Measurements from ENCODE around the gene FLRT2.

The FLRT2 gene

DNA sequence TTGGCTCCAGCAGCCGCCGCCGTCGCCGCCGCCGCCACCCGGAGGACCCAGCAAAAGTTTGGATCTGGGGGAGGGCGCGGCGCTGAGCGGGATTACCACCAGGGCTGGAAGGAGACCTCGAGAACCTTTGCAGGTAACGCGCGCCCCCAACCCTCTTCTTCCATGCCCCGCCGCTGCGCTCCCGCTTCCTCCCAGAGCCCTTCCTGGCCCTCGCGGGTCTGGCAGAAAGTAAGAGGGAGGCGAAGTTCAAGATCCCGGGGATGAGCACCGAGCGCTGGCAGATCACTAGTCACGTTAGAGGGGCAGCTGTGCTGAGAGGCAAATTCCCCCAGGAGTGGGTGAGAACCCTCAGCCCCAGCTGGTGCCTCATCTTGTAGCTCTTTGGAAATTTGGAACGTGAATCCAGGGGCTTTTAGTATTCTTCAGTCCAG, 3.9 kb downstream of the FLRT2 start:
- Histone ChIP-seq H2AFZ (ENCODE audit: low read length) (no peak overlapping the region), H3K4me1 (ENCODE audit: insufficient read depth, low read length, severe bottlenecking) (no peaks in the 10 kb centered on the region), H4K20me1 (ENCODE audit: insufficient read depth, low read length) (no peaks in the 10 kb centered on the region), H3K4me2 (ENCODE audit: low read length) (no peak overlapping the region), H3K4me3 (ENCODE audit: low read depth, low read length, poor library complexity, severe bottlenecking) (no peak overlapping the region), H3K36me3 (ENCODE audit: insufficient read depth, low read length) (no peaks in the 10 kb centered on the region), H3K9me2 (ENCODE audit: low read depth, low read length) (no peaks in the 10 kb centered on the region), H3K27ac (ENCODE audit: low read depth, low read length, poor library complexity, severe bottlenecking) (no peak overlapping the region), H3K9ac (ENCODE audit: low read length) (no peak overlapping the region), H3K9me3 (ENCODE audit: low read length) (no peaks in the 10 kb centered on the region), H3K79me2 (ENCODE audit: insufficient read depth, low read length) (no peaks in the 10 kb centered on the region), H3K27me3 (ENCODE audit: insufficient read depth, low read length) (no peaks in the 10 kb centered on the region), H3F3A (ENCODE audit: insufficient read depth, low read length) (no peaks in the 10 kb centered on the region)
- TF ChIP-seq EZH2 (IDR thresholded peaks at IDR 0.05; ENCODE audit: borderline replicate concordance, low read length): no peak

- Histone ChIP-seq H2AFZ (ENCODE audit: low read length) (no peak overlapping the region), H3K4me1 (ENCODE audit: insufficient read depth, low read length, severe bottlenecking) (no peaks in the 10 kb centered on the region), H4K20me1 (ENCODE audit: insufficient read depth, low read length) (no peaks in the 10 kb centered on the region), H3K9ac (ENCODE audit: low read length) (no peak overlapping the region), H3K27ac (ENCODE audit: low read depth, low read length, poor library complexity, severe bottlenecking) (no peak overlapping the region), H3K79me2 (ENCODE audit: insufficient read depth, low read length) (no peaks in the 10 kb centered on the region), H3K4me2 (ENCODE audit: low read length) (no peak overlapping the region), H3K27me3 (ENCODE audit: insufficient read depth, low read length) (no peaks in the 10 kb centered on the region), H3K9me2 (ENCODE audit: low read depth, low read length) (no peaks in the 10 kb centered on the region), H3K4me3 (ENCODE audit: low read depth, low read length, poor library complexity, severe bottlenecking) (no peak overlapping the region), H3K9me3 (ENCODE audit: low read length) (no peaks in the 10 kb centered on the region), H3K36me3 (ENCODE audit: insufficient read depth, low read length) (no peaks in the 10 kb centered on the region), H3F3A (ENCODE audit: insufficient read depth, low read length) (no peaks in the 10 kb centered on the region)
- no peak for TF ChIP-seq EZH2 (IDR thresholded peaks at IDR 0.05; ENCODE audit: borderline replicate concordance, low read length)
- TF ChIP-seq, protein P1, sequence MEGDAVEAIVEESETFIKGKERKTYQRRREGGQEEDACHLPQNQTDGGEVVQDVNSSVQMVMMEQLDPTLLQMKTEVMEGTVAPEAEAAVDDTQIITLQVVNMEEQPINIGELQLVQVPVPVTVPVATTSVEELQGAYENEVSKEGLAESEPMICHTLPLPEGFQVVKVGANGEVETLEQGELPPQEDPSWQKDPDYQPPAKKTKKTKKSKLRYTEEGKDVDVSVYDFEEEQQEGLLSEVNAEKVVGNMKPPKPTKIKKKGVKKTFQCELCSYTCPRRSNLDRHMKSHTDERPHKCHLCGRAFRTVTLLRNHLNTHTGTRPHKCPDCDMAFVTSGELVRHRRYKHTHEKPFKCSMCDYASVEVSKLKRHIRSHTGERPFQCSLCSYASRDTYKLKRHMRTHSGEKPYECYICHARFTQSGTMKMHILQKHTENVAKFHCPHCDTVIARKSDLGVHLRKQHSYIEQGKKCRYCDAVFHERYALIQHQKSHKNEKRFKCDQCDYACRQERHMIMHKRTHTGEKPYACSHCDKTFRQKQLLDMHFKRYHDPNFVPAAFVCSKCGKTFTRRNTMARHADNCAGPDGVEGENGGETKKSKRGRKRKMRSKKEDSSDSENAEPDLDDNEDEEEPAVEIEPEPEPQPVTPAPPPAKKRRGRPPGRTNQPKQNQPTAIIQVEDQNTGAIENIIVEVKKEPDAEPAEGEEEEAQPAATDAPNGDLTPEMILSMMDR (IDR thresholded peaks at IDR 0.05; ENCODE audit: low read length): no peak
Observed at GRCh38 chr14:85534458-85535293, 4.7 kb downstream of the FLRT2 start.

GRCh38 chr14:85535321-85535720, 5.4 kb downstream of the FLRT2 start:
- Histone ChIP-seq H3K27ac (ENCODE audit: low read depth, low read length, poor library complexity, severe bottlenecking) (no peak overlapping the region), H3K36me3 (ENCODE audit: insufficient read depth, low read length) (no peaks in the 10 kb centered on the region), H3K9me2 (ENCODE audit: low read depth, low read length) (no peaks in the 10 kb centered on the region), H3K27me3 (ENCODE audit: insufficient read depth, low read length) (no peaks in the 10 kb centered on the region), H3F3A (ENCODE audit: insufficient read depth, low read length) (no peaks in the 10 kb centered on the region), H3K79me2 (ENCODE audit: insufficient read depth, low read length) (no peaks in the 10 kb centered on the region), H2AFZ (ENCODE audit: low read length) (no peak overlapping the region), H4K20me1 (ENCODE audit: insufficient read depth, low read length) (no peaks in the 10 kb centered on the region), H3K4me2 (ENCODE audit: low read length) (no peak overlapping the region), H3K4me1 (ENCODE audit: insufficient read depth, low read length, severe bottlenecking) (no peaks in the 10 kb centered on the region), H3K4me3 (ENCODE audit: low read depth, low read length, poor library complexity, severe bottlenecking) (no peak overlapping the region), H3K9ac (ENCODE audit: low read length) (no peak overlapping the region), H3K9me3 (ENCODE audit: low read length) (no peaks in the 10 kb centered on the region)
- no peak for TF ChIP-seq EZH2 (IDR thresholded peaks at IDR 0.05; ENCODE audit: borderline replicate concordance, low read length)
- TF ChIP-seq, protein P1 (IDR thresholded peaks at IDR 0.05; ENCODE audit: low read length): no peak
